ENCODE results near the gene GIGYF2.

The GIGYF2 gene

DNA sequence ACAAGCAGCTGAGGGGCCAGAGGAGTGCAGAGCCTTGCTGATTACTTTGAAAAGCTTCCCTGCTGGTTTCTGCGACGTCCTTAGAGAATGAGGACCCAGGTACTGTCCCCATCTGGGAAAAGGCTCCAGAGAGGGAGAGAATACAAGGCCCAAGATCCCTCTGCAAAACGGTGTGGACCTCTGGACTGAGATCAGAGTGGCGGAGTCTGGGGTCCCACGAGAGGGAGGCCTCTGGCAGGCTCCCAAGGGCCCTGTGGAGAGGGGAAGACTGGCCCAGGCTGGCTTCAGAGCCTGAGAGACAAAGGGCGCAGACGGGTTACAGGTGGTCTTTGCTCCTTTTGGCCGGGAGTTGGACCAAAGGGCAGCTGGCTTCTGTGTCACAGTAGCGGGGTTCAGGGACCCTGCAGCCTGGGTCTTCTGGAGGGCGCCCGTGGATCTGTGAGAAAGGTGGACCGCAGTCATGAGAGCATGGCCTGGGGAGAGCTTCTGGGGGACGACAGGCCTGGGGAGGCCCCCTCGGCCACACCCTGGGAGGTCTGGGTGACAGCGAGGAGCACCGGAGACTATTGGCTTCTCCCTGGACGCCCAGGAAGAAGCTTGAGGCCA is 173.7 kb downstream of the GIGYF2 start:
- no peak for DNase-seq

GRCh38 chr2:232871418-232871834 is 174.3 kb downstream of the GIGYF2 start:
- no peak for DNase-seq

DNA sequence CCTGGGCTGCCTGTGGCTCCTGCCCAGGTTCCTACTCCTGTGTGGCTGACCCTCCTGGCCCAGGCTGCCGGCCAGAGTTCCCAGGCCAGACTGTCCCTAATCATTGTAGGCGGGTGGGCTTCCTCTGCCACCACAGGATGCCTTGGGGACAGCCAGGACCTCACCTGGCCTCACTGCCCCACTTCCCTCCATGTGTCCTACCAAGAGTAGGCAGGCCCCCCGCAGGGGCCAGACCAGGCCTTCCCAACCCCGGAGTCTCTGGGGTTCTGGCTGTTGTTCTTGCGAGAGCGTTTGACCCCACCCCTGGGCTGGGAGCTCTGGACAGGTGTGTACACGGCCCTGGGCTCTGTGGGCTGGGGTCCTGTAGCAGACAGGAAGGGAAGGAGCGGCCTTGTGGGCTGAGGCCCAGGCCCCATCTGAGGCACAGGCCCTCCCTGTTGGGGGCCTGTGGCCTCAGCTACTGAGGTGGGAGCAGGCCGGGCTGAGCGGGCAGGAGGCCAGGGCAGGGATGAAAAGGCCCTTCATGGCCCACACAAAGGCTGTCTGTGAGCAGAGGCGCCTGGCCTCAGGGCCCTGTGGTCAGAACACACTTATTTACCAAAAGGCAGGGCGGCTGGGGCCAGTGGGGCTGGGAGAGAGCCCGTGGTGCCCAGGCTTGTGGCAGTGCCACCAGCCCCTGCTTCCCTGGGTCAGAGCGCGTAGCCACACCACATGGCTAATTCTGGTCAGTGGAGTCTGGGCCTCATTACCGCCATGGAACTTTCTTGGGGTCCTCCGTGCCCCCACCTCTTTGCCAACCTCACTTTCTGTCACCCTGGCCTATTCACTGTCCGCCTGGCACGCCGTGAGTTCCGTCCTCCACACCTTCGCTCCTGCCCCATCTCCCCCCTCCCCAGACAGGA is 175.0 kb downstream of the GIGYF2 start:
- no peak for DNase-seq

- no peak for DNase-seq
Observed at GRCh38 chr2:232872826-232873225, 175.7 kb downstream of the GIGYF2 start.

DNA sequence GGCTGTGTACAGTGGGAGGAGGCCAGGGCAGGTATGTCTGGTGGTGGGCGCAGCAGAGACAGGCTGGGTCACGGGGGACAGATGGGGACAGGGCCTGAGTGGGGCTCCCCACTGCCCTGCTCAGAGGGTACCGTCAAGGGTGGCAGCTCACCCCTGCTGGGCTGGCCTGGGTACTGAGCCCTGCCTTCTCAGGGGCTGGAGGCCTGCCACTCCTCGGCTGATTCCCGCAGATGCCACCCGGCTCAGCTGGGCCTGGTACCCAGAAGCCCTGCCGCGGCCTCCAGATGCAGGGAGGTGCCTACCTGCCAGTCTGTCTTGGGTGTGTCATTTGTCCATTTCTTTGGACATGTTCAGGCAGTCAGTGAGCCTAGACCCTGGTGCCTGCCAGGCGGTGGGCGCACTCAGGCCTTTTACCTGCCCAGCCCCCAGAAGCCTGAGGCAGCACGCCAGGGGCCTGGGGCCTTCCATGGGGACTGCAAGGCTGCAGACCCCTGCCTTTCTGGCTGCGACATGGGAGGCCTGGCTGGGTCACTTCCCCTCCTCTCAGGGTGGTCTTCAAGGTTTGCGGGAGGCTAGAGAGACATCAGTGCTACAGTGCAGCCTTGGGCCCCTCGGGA is 176.3 kb downstream of the GIGYF2 start:
- DNase-seq = no peak

DNA sequence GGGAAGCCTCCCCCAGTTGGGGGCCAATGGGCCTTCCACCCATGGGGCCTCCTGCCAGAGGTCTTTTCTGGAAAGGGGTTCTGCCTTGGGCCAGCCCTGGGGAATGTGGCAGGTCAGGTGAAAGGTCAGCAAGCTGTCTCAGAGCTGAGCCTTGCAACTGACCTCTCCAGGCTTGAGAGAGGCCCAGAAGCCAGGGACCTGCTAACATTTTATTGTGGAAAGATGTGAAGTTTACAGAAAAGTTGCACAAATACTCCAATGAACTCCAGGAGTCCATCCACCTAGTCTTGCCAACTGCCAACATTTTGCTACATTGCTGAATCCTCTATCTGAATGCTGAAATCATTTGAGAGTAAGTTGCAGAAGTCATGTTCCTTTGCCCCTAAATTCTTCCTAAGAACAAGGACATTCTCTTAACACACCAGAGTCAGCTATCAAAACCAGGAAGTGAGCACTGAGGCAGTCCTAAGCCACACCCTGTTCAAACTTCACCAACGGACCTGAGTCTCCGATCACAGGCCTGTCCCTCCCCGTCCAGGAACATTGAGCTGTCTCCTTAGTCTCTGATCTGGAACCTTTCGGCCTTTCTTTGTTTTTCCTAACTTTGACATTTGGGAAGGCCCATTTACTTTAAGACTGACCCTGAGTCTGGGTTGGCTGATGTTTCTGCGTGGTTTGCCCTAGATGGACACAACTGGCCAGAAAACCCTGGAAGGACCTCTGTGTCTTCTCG is 176.9 kb downstream of the GIGYF2 start:
- DNase-seq = no peak

DNA sequence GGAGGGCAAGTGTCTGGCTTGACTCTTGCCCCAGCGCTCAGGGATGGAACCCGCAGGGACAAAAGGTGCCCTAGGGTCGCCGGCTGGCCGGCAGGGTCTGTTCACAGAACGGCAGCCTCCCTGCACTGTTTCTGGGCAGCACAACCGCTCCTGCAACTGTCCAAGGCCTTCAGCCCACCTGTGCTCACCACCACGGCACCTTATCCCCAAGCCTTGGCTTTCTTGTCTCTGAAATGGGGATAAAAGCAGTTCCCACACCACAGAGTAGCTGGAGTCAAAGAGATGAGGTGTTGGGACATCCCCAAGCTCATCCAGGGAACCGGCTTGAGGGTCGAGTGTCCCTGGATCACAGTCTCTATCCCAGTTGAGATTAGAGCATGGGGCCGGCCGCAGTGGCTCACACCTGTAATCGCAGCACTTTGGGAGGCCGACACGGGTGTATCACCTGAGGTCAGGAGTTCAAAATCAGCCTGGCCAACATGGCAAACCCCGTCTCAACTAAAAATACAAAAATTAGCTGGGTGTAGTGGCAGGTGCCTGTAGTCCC is 177.6 kb downstream of the GIGYF2 start:
- DNase-seq = no peak

DNA sequence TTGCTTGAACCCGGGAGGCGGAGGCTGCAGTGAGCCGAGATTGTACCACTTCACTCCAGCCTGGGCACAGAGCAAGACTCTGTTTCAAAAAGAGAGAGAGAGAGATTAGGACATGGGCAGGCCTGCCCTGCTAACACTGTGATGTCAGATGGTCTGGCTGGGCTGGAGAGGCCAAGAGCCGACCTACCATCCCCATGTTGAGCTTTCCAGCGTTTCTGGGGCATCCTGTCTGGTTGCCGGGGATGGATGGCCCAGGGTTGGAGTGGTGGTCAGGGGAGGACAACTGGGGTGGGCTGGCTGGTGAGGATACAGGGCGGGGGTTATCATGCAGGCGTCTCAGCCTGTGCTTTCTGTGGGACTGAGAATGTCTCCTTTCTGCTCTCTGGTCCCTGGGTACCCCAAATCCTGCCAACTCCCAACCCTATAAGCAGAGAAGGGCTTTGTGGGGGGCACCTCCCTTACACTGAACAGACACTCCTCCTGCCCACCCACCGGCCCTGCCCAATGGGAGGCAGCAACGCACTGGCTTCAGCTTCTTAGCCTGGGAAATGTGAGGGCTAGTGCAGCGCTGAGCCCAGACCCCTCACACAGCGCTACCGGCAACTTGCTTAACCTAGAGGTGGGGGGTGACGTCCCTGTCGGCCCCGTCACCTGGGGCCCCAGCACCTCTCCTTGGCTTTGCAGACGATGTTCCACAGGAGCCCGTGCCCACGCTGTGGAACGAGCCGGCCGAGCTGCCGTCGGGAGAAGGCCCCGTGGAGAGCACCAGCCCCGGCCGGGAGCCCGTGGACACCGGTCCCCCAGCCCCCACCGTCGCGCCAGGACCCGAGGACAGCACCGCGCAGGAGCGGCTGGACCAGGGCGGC is 178.4 kb downstream of the GIGYF2 start:
- no peak for DNase-seq

DNA sequence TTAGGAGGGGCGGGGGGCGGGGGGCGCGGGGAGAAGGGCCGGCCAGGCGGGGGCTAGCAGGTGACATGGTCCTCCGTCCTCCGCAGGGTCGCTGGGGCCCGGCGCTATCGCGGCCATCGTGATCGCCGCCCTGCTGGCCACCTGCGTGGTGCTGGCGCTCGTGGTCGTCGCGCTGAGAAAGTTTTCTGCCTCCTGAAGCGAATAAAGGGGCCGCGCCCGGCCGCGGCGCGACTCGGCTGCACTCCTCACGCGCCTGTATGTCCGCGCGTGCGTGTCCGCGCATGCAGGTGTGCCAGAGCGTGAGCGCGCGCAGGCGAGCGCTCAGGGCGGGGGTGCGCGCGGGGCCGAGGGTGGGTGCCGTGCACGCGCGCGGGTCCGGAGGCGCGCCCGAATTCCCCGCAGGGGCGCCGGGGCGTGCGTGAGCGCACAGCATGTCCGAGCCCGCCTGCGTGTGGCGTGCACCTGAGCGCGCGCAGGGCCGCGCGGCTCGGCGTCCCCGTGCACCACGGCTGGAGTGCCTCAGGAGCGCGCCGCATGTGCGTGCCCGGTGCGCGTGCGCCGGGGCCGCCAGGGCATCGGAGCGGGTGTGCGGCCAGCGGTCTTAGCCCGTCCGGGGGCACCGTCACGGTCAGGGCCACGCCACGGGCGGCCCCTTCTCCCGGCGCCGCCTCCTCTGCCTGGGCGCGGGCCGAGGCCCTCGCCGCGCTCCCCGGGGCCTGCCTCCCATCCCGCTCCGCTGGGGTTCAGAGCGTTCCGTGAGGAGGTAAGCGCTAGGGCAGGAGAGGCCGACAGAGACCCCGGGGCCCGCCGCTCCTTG is 179.2 kb downstream of the GIGYF2 start:
- DNase-seq = no peak

- no peak for DNase-seq
Observed at GRCh38 chr2:232876978-232877441, 179.9 kb downstream of the GIGYF2 start.

- no peak for DNase-seq
Observed at GRCh38 chr2:232877940-232878511, 180.9 kb downstream of the GIGYF2 start.

DNA sequence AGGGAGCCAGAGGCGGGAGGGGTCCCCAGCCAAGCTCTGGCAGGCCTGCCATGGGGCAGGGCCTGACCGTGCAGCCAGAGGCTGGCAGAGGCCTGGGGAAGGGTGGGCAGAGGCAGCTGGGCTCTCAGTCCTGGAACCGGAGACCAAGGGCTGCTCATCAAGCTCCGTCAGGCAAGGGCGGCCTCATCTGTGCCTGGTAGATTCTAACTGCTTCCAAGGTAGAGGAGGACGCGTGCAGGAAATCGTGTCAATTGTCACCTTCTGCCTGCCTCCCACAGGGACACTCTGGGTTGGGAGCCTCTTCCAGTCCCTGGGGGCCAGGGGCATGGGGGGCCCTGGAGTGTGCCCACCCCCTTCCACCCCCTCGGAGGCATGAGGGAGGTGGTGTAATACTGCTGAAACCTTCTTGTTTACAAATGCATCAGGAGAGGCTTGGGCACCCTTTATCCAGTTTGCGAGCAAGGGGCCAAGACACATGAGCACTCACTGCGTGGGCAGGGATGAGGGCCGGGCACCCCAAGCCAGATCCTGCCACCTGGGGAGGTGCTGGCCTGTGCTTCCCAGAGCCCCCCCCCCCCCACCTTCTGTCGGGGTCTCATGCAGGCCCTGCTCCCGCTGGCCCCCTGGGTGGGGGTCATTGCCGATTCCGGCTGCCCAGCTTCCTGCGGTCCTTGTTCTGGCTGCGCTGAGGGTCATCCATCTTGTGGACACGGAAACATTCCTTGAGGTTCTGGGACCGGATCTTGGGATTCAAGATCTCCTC is 181.9 kb downstream of the GIGYF2 start:
- DNase-seq = no peak

DNA sequence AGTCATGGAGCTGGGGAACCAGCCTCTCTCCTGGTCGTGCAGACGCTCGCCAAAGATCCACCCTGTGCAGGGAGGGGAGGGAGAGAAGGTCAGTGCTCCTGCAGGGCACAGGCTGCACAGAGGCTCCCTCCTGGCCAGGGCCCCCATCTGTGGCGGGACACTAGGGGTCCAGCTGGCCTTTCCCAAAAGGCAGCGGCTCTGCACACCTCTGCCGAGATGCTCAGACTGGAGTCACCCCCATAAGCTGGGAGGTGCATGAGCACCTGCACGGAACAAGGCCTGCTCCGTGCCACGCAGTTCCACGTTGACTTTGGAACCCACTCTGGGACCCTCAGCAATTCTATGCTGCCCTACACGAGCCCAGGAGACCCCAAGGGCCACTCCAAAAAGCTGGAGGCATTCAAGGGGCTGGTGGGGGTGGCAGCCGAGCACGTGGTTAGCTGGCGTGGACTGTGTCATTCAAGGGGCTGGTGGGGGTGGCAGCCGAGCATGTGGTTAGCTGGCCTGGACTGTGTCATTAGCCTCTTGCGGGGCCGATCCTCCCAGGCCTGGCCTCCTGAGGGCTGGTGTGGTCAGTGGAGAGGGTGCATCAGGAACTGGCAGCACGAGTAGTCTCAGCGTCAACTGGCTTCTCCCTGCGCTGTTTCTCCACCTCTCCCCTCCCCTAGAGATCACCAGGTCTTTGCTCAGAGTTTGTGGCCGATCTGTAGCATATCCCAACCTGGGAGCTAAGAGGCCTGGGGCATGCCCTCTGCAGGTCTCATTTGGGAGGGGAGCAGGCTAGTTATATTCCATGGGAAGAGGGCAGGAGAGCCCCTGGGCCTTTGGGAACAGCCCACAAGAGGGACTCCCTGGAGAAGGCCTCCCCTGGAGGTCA is 182.7 kb downstream of the GIGYF2 start:
- DNase-seq = no peak

GRCh38 chr2:232880764-232881351 is 183.7 kb downstream of the GIGYF2 start:
- DNase-seq = no peak

DNA sequence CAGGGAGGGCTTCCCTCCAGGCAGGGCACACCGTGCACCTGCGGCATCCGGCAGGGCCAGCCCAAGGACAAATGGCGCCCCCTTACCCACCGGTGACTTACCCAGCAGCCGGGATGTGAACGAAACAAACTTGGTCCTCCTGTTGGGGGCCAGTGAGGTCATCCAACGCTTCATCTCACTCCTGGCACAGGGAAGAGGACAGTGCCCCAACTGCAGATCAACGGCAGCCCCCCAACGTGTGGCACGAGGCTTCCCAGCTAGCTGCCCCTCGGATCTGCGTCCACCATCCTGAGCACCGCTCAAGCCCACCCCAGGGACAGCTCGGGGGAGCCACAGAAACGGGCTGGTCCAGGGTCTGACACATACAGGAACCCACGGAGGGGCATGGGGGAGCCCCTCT is 185.0 kb downstream of the GIGYF2 start:
- no peak for DNase-seq

DNA sequence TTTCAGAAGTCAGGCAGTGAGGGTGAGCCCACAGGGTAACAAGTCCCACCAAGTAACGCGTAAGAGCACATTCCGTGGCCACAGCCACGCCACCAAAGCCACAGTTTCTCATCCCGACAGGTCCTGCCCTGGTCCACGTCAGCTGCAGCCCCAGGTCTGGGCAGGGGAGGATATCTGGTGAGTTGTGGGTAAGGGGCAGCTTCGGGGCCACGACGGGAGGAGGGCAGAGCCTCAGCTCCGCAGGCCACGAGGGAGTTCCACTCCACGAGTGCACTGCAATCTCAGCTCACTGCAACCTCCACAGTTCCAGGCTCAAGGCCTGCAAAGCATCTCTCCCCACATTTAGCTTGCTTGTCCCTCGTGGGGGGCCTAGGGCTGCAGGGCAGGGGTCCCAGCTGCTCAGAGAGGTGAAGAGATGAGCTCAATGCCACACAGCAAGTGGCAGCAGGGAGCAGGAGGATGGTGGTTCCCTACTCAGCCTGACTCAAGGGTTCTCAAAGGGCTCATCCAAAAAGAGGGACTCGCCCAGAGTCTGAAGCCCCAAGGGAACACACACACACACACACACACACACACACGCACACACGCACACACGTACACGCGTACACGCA is 185.5 kb downstream of the GIGYF2 start:
- DNase-seq = no peak

DNA sequence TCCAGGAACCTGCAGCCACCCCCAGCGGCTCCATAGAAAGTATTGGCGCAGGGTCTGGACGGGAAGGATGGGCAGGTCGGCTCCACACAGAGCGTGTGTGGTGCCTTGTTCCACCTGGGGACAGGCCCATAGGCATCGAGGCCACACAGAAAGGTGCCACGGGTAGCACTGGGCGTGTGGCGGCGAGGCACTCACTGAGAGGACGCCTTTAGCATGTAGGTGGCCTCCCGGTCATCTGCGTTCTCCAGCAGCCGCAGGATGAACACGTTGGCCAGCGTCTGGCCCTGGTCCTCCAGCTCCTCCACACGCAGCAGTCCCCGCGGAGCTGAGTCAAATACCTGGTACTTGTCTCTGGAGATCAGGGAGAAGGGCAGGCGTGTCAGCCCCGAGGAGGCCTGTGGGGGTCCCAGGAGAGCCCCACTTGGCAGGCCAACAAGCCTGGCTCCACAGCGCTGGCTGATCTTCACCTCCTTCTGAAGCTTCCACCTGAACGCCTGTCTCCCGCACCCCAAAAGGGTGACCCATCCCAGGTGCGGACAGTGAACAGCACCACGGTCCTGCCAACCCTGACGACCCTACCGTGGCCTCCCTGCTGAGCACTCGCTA is 186.1 kb downstream of the GIGYF2 start:
- DNase-seq = no peak

Data from SW 1271 (cell line).